ENCODE data around the gene TCF7L1. TPM values are rescaled to one million over a fixed set of nuclear protein-coding genes. Genes with fewer than 3 reads are reported as not detected.
A peak's percentile ranks its signal among the peaks of the same experiment; 100 is the strongest.

Gene TCF7L1
- total and polyA plus RNA-seq, 2 of the 13 experiments (the other 11 are each of a cell fraction or from before 2014, with no cell fraction given) = 0.04 to 0.15 TPM

DNA sequence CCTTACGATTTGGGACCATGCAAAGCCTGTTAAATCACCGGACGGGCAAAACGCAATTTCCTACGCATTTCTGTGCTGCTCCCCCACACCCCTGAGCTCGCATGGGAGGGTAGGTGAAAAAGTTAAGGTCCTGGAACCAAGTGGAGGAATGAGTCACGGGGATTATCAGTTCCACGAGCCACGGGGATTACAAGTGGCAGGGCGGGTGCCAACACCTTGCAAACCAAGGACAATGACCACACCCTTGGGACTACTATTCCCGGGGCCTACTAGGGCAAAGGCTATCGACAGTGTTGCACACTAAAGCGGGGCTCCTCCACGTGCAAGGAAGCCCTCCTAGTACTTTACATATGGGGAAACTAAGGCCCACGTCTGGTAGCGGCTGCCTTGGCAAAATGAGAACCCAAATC, 220.7 kb downstream of the TCF7L1 start (continued):
- TF ChIP-seq ZNF850 (CRISPR knock-in tag; conservative IDR thresholded peaks at IDR 0.05) (0 out of 2 replicates have a peak, but pooled peaks have one; percentile 82), ZSCAN21 (CRISPR knock-in tag; IDR thresholded peaks at IDR 0.05; ENCODE audit: borderline replicate concordance) (no peak), ZNF331 (CRISPR knock-in tag; IDR thresholded peaks at IDR 0.05) (no peak), EHMT2 (IDR thresholded peaks at IDR 0.05; ENCODE audit: borderline replicate concordance, low read depth, low read length) (no peak), HNF1A (IDR thresholded peaks at IDR 0.05; ENCODE audit: low read depth) (no peak), HNF1A (CRISPR knock-in tag; IDR thresholded peaks at IDR 0.05; ENCODE audit: borderline replicate concordance) (no peak), NONO (IDR thresholded peaks at IDR 0.05) (no peak), NONO (CRISPR knock-in tag; conservative IDR thresholded peaks at IDR 0.05) (no peak), TOPORS (CRISPR knock-in tag; IDR thresholded peaks at IDR 0.05) (no peak), IKZF4 (CRISPR knock-in tag; IDR thresholded peaks at IDR 0.05; ENCODE audit: borderline replicate concordance, low read depth, not compliant biosample characterization) (peak; percentile 14), ZNF879 (CRISPR knock-in tag; IDR thresholded peaks at IDR 0.05) (no peak), SRF (IDR thresholded peaks at IDR 0.05; ENCODE audit: low read depth, low read length) (no peak), MBNL3 (CRISPR knock-in tag; conservative IDR thresholded peaks at IDR 0.05) (no peak)
- TF ChIP-seq, protein P1, sequence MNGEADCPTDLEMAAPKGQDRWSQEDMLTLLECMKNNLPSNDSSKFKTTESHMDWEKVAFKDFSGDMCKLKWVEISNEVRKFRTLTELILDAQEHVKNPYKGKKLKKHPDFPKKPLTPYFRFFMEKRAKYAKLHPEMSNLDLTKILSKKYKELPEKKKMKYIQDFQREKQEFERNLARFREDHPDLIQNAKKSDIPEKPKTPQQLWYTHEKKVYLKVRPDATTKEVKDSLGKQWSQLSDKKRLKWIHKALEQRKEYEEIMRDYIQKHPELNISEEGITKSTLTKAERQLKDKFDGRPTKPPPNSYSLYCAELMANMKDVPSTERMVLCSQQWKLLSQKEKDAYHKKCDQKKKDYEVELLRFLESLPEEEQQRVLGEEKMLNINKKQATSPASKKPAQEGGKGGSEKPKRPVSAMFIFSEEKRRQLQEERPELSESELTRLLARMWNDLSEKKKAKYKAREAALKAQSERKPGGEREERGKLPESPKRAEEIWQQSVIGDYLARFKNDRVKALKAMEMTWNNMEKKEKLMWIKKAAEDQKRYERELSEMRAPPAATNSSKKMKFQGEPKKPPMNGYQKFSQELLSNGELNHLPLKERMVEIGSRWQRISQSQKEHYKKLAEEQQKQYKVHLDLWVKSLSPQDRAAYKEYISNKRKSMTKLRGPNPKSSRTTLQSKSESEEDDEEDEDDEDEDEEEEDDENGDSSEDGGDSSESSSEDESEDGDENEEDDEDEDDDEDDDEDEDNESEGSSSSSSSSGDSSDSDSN (CRISPR knock-in tag; IDR thresholded peaks at IDR 0.05) = no peak
- TF ChIP-seq, protein P2, sequence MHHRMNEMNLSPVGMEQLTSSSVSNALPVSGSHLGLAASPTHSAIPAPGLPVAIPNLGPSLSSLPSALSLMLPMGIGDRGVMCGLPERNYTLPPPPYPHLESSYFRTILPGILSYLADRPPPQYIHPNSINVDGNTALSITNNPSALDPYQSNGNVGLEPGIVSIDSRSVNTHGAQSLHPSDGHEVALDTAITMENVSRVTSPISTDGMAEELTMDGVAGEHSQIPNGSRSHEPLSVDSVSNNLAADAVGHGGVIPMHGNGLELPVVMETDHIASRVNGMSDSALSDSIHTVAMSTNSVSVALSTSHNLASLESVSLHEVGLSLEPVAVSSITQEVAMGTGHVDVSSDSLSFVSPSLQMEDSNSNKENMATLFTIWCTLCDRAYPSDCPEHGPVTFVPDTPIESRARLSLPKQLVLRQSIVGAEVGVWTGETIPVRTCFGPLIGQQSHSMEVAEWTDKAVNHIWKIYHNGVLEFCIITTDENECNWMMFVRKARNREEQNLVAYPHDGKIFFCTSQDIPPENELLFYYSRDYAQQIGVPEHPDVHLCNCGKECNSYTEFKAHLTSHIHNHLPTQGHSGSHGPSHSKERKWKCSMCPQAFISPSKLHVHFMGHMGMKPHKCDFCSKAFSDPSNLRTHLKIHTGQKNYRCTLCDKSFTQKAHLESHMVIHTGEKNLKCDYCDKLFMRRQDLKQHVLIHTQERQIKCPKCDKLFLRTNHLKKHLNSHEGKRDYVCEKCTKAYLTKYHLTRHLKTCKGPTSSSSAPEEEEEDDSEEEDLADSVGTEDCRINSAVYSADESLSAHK (CRISPR knock-in tag; IDR thresholded peaks at IDR 0.05; ENCODE audit: borderline replicate concordance) = no peak
- TF ChIP-seq, protein P3, sequence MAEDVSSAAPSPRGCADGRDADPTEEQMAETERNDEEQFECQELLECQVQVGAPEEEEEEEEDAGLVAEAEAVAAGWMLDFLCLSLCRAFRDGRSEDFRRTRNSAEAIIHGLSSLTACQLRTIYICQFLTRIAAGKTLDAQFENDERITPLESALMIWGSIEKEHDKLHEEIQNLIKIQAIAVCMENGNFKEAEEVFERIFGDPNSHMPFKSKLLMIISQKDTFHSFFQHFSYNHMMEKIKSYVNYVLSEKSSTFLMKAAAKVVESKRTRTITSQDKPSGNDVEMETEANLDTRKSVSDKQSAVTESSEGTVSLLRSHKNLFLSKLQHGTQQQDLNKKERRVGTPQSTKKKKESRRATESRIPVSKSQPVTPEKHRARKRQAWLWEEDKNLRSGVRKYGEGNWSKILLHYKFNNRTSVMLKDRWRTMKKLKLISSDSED (CRISPR knock-in tag; IDR thresholded peaks at IDR 0.05) = no peak
- TF ChIP-seq, protein P4, sequence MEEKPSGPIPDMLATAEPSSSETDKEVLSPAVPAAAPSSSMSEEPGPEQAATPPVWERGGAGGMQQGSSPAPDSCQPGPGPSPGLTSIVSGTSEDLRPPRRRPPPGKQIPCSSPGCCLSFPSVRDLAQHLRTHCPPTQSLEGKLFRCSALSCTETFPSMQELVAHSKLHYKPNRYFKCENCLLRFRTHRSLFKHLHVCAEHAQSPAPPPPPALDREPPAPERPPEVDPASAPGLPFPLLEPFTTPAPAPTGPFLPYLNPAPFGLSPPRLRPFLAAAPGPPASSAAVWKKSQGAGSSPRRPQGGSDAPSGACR (CRISPR knock-in tag; IDR thresholded peaks at IDR 0.05) = peak; percentile 56; the same call in 1 of the 2 replicates
- TF ChIP-seq, protein P5, sequence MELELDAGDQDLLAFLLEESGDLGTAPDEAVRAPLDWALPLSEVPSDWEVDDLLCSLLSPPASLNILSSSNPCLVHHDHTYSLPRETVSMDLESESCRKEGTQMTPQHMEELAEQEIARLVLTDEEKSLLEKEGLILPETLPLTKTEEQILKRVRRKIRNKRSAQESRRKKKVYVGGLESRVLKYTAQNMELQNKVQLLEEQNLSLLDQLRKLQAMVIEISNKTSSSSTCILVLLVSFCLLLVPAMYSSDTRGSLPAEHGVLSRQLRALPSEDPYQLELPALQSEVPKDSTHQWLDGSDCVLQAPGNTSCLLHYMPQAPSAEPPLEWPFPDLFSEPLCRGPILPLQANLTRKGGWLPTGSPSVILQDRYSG (CRISPR knock-in tag; IDR thresholded peaks at IDR 0.05) = no peak

All from HepG2 (cell line).